Activated B cell treated with CpG ODN at 0.5 μM for 24 hours (primary cell): ENCODE data around the gene RBMS3. TPM values are rescaled to one million over a fixed set of nuclear protein-coding genes. Genes with fewer than 3 reads are reported as not detected.

ENCODE experiments used
- ATAC-seq: fragments of 200-7000 bp; cut with Tn5 transposase; one replicate; pipeline ENCODE4 v1.10.0; 2021; ENCODE audit warnings: low read depth, mild to moderate bottlenecking, moderate library complexity
- CTCF ChIA-PET: fragments of 350-600 bp; sonication (Branson Sonifier 250); formaldehyde crosslinking; loops from one replicate; lab custom pipeline; 2021; ENCODE audit warnings: antibody characterized with exemption; lab: Charles Lee
- POLR2A ChIA-PET: fragments of 350-600 bp; sonication (Branson Sonifier 250); formaldehyde crosslinking; loops from one replicate; lab custom pipeline; 2021; ENCODE audit warnings: antibody characterized with exemption; lab: Charles Lee
- DNase-seq: peaks from one replicate; pipeline ENCODE4 v3.0.0; 2022
- H3K27ac Mint-ChIP-seq: one replicate; pipeline ENCODE4 v1.8.0; 2020; ENCODE audit warnings: mixed read lengths
- H3K27me3 Mint-ChIP-seq: one replicate; pipeline ENCODE4 v1.8.0; 2021; ENCODE audit warnings: mixed read lengths
- H3K36me3 Mint-ChIP-seq: one replicate; pipeline ENCODE4 v1.8.0; 2021; ENCODE audit warnings: low read depth, mixed read lengths
- H3K4me1 Mint-ChIP-seq: one replicate; pipeline ENCODE4 v1.8.0; 2021; ENCODE audit warnings: mixed read lengths
- H3K4me3 Mint-ChIP-seq: one replicate; pipeline ENCODE4 v1.8.0; 2020; ENCODE audit warnings: mild to moderate bottlenecking, mixed read lengths
- H3K9me3 Mint-ChIP-seq: one replicate; pipeline ENCODE4 v1.8.0; 2020; ENCODE audit warnings: mixed read lengths
- CTCF ChIP-seq: fragments of 200-600 bp; IDR thresholded peaks from one replicate; pipeline ENCODE4 v1.8.0; 2022; ENCODE audit warnings: antibody characterized with exemption, mild to moderate bottlenecking
- intact Hi-C: fragments of 100-400 bp; cut with micrococcal nuclease; formaldehyde crosslinking; loops from one replicate; pipeline ENCODE4 v1.15.1; 2024
- total RNA-seq: library from RNA; stranded (reverse); gene quantifications from 2 replicates; pipeline ENCODE4 v1.2.3, GENCODE V29; 2022

The RBMS3 gene
- total RNA-seq, 1 donor from 2014 or later = 0.31 TPM

DNA sequence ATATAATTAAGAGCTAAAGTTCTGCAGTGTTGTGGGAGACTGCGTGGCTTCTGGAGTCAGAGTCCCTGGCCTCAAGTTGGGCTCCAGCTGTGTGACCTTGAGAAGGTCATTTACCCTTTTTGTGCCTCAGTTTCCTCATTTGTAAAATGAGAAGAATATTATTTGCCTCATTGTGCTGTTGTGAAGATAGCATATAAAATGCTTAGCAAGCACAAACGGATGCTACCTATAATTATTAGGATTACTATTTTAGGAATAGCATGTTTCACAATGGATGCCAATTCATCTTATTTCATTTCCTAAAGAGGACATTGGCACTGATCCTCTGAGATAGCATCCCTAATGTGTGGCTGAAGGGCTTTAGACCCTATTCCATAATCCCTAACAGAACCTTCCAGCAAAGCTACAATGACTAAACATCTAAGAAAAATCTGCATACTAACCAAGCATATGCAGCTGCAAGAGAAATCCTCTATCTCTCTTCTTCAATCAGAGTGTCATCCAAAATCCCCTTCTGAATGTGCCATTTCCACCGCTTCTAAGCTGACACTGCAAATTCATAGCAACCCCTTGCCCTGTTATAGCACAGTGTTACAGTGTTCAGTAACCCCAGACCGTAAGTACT, 148.3 kb downstream of the RBMS3 start:
- H3K4me1 Mint-ChIP-seq = no peaks in the 10 kb centered on the region
- no peak overlapping the region for H3K4me3 Mint-ChIP-seq
- H3K36me3 Mint-ChIP-seq = no peaks in the 10 kb centered on the region
- no peaks in the 10 kb centered on the region for H3K27me3 Mint-ChIP-seq
- TF ChIP-seq CTCF = no peak
- H3K9me3 Mint-ChIP-seq = no peaks in the 10 kb centered on the region
- ATAC-seq = no peak
- no peak overlapping the region for H3K27ac Mint-ChIP-seq
- intact Hi-C loops = no loop called here
- POLR2A ChIA-PET = no interaction called here
- CTCF ChIA-PET = no interaction called here
- DNase-seq = no peak

- Mint-ChIP-seq H3K4me1 (no peaks in the 10 kb centered on the region), H3K4me3 (no peak overlapping the region), H3K27me3 (no peaks in the 10 kb centered on the region), H3K27ac (no peak overlapping the region), H3K9me3 (no peaks in the 10 kb centered on the region), H3K36me3 (no peaks in the 10 kb centered on the region)
- CTCF ChIA-PET = no interaction called here
- intact Hi-C loops = no loop called here
- no peak for TF ChIP-seq CTCF
- POLR2A ChIA-PET = no interaction called here
- DNase-seq (no peak), ATAC-seq (no peak)
Measured at GRCh38 chr3:29430558-29430971, 149.7 kb downstream of the RBMS3 start.

GRCh38 chr3:29436612-29437323, 155.9 kb downstream of the RBMS3 start:
- H3K4me3 Mint-ChIP-seq = no peak overlapping the region
- TF ChIP-seq CTCF = no peak
- POLR2A ChIA-PET = no interaction called here
- no peak for DNase-seq
- intact Hi-C loops = no loop called here
- CTCF ChIA-PET = no interaction called here
- H3K36me3 Mint-ChIP-seq = no peaks in the 10 kb centered on the region
- H3K27ac Mint-ChIP-seq = no peak overlapping the region
- no peak for ATAC-seq
- H3K4me1 Mint-ChIP-seq = no peaks in the 10 kb centered on the region
- H3K9me3 Mint-ChIP-seq = no peaks in the 10 kb centered on the region
- H3K27me3 Mint-ChIP-seq = no peaks in the 10 kb centered on the region

DNA sequence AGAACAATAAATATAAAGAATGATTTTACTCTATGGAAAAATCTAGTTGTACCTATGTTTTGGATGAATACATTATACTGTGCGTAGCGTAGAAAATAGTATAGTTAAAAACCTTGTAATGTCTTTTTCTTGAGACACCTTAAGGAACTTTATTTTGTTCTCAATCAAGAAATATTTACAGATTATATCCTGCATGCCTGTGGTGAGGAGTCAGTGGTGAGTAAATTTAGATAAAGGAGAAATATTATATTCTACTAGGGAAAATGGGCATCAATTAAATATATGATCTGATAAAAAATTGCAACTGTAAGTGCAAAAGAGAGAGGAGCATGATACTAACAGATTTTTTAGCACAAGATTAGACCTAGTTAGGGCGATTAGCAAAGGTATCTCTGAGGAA, 157.7 kb downstream of the RBMS3 start:
- DNase-seq (no peak), ATAC-seq (no peak)
- intact Hi-C loops = no loop called here
- Mint-ChIP-seq H3K4me1 (no peaks in the 10 kb centered on the region), H3K36me3 (no peaks in the 10 kb centered on the region), H3K4me3 (no peak overlapping the region), H3K9me3 (no peaks in the 10 kb centered on the region), H3K27me3 (no peaks in the 10 kb centered on the region), H3K27ac (no peak overlapping the region)
- CTCF ChIA-PET = no interaction called here
- POLR2A ChIA-PET = no interaction called here
- no peak for TF ChIP-seq CTCF

DNA sequence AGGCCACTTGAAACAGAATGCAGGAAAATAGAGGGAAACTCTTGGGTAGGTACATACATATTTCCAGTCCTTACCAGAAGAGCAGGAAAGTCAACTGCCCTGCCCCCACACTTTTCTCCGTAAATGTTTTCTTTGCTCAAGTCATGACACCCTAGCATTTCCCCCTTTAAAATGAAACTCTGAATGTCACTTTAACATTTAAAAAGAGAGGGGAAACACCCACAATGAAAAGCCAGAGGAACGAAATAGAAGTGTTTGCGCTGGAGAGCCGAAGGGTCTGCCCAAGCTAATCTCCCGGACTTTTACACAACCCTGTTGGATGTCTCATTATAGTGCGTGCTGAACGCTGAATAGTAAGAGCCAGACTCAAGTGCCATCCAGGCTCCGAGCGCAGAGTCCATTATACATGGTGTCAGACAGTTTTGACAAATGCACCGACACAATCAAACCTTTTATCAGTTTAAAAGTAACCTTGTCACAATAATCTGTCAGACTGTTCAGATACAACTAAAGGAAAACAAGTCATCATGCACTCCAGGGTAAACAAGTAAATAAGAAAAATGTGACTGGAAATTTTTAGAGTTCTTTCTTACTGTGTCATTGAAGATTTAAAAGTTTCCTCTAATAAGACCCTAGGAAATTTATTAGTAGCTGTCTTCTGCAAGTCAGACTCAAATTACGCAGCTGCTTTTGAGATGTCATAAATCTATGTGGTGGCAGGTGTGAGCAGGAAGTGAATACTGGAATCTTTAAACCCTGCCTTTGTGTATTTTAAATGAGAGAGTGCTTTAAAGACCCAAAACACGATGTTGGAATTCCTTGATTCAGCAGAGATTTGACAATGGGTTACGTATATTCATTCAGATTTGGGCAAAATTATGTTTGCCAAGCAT, 159.8 kb downstream of the RBMS3 start:
- Mint-ChIP-seq H3K9me3 (peaks cover 6% of the 10 kb centered on the region), H3K4me1 (no peaks in the 10 kb centered on the region), H3K4me3 (no peak overlapping the region), H3K36me3 (no peaks in the 10 kb centered on the region), H3K27ac (no peak overlapping the region), H3K27me3 (no peaks in the 10 kb centered on the region)
- CTCF ChIA-PET = no interaction called here
- TF ChIP-seq CTCF = no peak
- DNase-seq (no peak), ATAC-seq (no peak)
- intact Hi-C loops = no loop called here
- POLR2A ChIA-PET = no interaction called here
